Measurements from ENCODE around the gene SCPEP1. TPM values are rescaled to one million over a fixed set of nuclear protein-coding genes. Genes with fewer than 3 reads are reported as not detected.
"Not testable (repeated sequence)": the region's sequence is repeated elsewhere in the genome, so short reads cannot be mapped to it uniquely, and the experiment has no call there.

The SCPEP1 gene
- total RNA-seq, 1 donor from 2014 or later = 10.6 TPM

- not testable (repeated sequence) for DNase-seq (ENCODE audit: low spot score)
Observed at GRCh38 chr17:56965241-56965640, 12.7 kb upstream of the SCPEP1 start.

DNA sequence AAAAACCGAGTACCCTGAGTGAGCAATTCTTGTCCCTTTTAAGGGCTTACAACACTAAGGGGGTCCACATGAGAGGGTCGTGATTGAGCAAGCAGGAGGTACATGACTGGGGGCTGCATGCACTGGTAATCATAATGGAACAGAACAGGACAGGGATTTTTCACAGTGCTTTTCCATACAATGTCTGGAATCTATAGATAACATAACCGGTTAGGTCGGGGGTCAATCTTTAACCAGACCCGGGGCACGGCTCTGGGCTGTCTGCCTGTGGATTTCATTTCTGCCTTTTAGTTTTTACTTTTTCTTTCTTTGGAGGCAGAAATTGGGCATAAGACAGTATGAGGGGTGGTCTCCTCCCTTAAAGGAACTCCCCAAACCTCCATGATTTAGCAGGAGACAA is 12.2 kb upstream of the SCPEP1 start:
- not testable (repeated sequence) for DNase-seq (ENCODE audit: low spot score)

DNA sequence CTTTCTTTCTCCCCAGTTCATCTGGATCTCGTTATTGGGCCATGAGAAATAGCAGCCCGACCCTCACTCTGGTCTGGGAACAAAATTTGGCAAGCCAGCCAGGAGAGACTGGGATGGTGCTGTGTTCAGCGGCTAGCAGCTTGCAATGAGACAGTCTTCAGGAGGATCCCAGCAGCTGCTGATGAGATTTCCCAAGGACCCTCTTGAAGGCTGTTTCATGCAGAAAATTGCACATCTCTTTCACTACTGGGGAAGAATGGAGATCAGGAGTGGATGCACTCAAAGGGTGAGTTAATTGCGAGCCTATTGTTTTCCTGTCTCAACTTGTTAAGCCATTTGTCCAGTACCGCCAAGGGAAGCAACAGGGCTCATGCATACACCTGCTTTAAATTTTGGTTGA is 11.6 kb upstream of the SCPEP1 start:
- DNase-seq (ENCODE audit: low spot score) = no peak

- no peak for DNase-seq (ENCODE audit: low spot score)
Observed at GRCh38 chr17:56970974-56971373, 7.0 kb upstream of the SCPEP1 start.

DNA sequence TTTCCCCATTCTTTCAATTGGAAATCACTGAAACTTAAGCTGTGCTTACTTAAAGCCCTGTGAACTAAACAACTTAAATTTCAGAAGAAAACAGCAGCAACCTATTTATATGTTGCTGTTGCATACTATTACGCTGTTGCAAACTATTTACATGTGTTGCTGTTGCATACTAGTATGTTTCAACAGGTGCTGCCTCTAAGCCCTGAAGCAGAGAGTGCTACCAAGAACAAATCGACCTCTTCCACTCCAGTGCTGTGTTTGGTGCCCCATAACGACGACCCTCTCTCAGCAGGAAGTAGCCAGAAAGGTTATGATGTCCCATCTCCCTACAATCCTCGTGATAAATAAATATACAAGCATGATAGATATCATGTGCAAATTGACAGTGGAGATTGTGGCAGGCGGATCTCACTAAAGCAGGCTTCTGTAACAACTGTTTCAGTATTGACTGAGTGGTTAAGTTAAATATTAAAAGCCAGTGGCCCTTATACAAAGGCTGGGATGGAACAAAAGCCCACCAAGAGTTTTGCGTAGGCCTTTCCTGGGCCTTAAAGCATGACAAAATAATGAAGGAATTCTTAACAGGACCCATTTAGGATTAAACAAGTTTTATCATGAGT is 5.7 kb upstream of the SCPEP1 start:
- DNase-seq (ENCODE audit: low spot score) = no peak

GRCh38 chr17:56973520-56973919 is 4.4 kb upstream of the SCPEP1 start:
- DNase-seq (ENCODE audit: low spot score) = no peak

DNA sequence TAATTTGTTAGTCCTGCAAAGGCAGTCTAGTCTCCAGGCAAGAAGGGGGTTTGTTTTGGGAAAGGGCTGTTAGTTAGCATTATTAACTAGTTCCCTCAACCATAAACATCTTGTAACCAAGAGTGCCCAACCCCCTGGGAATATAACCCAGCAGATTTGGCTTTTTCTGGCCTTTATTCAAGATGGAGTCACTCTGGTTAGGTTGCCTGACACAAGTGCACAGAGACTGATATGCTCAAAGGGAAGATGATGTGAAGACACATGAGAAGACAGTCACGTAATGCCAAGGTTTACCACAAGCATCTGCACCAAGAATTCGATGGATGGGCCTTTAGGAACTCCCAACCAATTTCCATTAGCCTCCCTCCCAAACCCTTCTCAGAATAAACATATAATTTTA is 3.9 kb upstream of the SCPEP1 start:
- no peak for DNase-seq (ENCODE audit: low spot score)

DNA sequence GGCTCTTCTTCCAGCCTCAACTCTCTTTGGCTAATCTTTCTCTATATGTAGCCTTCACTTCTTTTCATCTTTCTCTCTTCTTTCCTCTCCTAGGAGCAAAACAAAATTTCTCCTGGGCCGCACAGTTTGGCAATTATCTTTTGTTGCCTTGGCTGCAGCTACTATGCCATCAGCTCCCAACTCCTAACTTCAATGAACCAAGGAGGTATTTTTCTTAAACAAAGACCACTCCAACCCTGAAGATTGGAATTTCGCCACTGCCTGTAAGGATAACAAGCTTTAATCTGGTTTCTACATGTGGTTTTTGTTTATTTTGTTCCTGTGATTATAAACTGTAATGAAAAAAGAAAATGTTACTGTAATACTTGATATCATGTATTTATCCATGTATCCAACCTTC is 2.3 kb upstream of the SCPEP1 start:
- no peak for DNase-seq (ENCODE audit: low spot score)

GRCh38 chr17:56976941-56977608 is 856 bp upstream of the SCPEP1 start:
- DNase-seq (ENCODE audit: low spot score) = no peak

DNA sequence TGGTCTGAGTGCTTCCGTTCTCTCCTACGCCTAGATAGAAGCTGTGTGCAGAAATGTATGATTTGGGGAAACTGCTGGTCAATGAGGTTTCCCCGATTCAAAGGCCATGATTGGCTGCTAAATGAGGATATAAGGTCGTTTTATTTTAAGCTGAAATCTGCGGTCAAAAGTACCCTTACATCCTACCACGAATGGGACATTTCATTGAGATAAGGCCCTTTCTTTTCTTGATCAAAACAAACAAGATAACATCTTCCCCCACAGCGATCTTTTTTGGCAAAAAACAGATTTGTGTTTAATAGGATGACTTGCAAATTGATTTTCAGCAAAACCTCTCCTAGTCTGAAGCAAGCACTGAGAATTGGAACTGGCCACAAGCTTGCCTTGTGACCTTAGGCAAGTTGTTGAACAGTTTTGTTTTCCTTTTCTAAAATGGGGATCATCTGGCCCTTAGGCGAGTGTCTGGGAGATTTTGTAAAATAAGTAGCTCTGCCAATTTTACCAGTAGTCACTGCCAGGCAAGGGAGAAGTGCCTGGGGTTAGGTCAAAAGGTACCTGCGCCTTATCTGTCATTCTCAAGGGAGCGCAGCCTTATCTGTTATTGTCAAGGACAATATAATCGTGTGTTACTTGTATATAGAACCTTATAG is 635 bp downstream of the SCPEP1 start:
- DNase-seq (ENCODE audit: low spot score) = no peak

GRCh38 chr17:56979091-56979480 is 1.2 kb downstream of the SCPEP1 start:
- DNase-seq (ENCODE audit: low spot score) = no peak

- DNase-seq (ENCODE audit: low spot score) = not testable (repeated sequence)
Observed at GRCh38 chr17:56980526-56980925, 2.6 kb downstream of the SCPEP1 start.

DNA sequence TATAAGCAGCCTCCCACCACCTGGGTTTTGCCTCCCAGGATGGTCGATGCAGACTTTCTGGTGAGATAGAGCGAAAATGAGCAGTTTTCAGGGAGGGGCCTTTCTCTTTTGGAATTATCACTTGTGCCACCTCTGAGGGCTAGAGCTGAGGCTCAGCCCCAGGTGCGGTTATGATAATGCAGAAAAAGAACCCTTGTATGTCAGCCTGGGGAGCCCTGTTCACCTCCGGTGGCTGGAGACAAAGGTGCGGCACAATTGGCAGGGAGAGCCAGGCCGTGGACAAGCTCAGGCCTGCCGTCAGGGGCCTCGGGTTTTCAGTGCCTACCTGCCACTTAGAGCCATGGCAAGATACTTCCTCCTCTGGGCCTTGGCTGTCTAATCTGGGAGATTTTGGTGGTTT is 4.4 kb downstream of the SCPEP1 start:
- no peak for DNase-seq (ENCODE audit: low spot score)

DNA sequence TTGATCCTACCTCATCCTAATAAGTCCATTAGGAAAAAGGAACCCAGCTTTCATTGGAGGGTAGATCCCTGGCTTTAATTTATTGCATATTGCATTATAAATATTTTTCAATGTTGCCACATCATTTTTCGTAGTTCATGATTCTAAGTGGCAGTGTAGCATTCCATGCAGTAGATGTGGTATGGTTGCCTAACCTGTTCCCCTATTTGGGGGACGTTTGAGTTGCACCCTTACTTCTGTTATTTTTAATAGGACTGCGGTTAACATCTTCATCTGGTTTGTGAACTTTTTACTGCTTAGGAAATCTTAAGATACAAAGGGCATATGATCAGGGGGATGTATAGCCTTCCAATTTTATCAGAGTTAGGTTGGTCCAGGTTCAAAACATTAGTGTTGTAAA is 5.4 kb downstream of the SCPEP1 start:
- DNase-seq (ENCODE audit: low spot score) = no peak

DNA sequence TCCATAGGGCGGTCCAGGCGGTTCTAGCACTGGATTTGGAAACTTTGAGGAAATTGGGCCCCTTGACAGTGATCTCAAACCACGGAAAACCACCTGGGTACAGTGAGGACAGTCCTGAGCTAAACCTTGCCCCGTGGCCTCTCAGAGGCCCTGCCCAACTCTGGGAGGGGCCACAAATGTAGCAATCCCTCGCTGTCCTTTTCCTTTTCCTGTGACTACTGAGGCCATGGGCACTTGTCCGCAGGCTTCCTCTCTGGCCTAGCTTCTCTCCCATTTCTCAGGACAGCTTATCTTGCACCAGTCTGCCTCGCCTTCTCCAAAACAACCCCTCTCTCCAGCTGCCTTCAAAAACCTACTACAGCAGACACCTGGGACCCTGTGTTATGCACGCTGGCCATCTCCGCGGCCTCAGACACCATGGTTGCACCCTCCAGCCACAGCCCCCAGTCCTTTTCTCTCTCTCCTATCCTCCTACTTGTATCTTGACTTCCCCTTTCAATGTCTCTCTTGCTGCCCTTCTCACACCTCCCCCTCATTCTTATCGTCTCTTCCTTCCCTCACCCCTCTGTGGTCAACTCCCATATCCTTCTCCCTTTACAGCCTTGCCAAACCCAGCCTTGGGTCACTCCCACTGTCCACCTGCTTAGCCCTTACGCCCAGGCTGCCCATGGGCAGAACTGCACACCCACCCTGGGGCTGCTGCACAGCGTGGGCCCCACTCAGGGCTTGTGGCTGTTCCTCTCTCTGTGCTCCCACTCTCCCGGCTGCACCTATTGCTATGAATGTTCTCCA is 7.6 kb downstream of the SCPEP1 start:
- no peak for DNase-seq (ENCODE audit: low spot score)

DNA sequence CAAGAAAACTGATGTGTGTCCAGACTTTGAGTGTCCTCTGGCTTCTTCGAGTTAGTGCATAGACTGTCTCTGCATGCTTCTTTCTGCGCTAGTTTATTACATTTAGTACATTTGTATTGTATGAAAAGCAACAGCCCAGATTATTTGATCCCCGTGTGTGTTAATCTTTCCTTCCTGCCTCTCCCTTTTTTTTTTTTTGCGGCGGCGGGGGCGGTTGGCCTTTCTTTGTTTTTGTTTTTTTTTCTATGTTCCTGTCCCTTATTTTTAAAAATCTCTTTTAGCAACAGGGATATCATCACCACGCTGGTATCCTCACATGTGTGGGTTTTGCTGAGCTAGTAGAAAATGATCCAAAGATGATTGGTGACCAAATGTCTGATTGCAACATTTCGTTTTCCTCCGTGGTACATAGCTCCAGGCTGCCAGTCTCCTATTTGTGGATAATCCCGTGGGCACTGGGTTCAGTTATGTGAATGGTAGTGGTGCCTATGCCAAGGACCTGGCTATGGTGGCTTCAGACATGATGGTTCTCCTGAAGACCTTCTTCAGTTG is 9.4 kb downstream of the SCPEP1 start:
- DNase-seq (ENCODE audit: low spot score) = no peak

DNA sequence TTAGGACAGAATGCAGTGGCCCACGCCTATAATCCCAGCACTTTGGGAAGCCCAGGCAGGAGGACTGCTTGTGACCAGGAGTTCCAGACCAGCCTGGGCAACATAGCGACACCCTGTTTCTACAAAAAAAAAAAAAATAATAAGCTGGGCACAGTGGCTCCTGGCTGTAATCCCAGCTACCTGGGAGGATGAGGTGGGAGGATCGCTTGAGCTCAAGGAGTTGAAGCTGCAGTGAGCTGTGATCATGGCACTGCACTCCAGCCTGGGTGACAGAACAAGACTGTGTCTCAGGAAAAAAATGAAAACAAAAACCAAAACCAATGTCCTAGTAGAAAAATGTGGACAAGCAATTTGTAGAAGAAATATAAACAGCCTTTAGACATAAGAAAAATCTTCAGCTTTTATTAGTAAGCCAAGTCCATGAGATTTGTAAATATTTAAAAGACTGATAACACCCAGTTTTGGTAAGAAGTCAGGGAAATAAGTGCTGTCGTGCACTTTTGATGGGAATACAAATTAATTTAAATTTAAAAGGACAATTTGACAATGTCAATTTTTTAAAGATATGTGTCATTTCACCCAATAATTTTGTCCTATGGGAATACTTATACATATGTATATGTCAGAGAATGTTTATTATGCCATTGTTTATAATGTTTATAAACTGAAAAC is 11.1 kb downstream of the SCPEP1 start:
- no peak for DNase-seq (ENCODE audit: low spot score)

DNA sequence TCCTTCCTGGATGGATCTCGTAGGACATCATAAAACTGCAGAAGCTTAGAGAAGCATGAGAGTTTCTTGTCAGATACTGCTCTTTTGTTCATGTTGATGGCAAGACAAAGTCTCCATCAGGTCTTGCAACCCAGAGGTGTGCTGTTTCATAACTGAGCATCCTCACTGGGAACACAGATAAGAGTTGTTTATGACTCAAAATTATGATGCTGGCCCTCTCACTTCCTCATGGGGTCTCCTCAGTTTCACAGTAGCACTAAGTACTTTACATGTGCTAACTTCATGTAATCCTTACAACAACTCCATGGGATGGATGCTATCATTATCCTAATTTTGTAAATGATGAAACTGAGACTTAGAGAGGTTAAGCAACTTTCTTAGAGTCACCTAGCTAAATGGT is 14.4 kb downstream of the SCPEP1 start:
- no peak for DNase-seq (ENCODE audit: low spot score)

DNA sequence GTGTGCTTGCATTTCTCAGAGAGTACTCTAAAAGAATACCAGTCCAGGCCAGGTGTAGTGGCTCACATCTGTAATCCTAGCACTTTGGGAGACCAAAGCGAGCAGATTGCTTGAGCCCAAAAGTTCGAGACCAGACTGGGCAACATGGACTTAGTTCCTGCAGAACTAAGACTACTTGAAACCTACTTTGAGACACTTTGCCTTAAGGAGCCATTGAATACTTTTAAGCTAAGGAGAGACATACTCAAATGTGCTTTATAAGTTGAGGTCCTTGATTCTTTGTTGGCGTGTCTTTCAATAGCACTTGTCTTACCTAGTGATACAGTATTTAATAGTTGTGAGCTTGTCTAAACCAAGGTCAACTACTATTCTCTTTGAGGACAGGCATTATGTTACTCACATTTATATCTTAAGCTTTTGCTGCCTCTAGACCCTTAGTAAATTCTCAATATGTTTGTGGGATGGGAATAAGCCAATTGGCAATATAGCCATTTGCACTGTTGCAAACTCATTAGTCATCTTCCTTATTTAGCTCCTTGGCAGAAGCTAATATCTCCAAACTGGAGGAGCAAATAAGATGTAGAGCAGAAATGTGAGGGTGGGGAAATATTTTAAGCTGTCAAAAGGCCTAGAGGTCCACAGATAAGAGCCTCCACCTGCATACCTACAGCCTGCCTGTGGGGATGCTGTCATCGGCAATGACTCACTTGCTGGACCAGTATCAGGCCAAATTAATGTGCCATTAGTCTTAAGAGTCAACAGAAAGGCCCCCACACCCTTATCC is 16.3 kb downstream of the SCPEP1 start:
- no peak for DNase-seq (ENCODE audit: low spot score)

GRCh38 chr17:56995766-56996165 is 17.8 kb downstream of the SCPEP1 start:
- no peak for DNase-seq (ENCODE audit: low spot score)

DNA sequence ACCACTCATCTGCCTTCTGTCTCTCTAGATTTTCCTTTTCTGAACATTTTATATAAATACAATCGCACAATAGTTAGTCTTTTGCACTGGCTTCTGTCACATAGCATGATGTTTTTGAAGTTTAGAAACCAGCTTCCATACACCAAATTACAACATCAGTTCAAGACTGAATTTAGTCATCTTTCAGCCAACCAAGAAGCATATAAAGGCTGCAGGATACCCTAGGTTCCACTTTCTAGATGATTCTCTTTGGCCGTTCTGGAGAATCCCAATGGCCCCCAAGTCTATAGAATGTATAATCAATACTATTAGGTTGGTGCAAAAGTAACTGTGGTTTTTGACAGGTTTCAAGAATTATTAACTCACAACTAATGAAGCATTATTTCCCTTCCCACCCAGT is 19.4 kb downstream of the SCPEP1 start:
- no peak for DNase-seq (ENCODE audit: low spot score)

Measured in umbilical cord (tissue), 2 donors.